Endodermal cell (in vitro differentiated cells): ENCODE data around the gene NUBPL. TPM values are rescaled to one million over a fixed set of nuclear protein-coding genes. Genes with fewer than 3 reads are reported as not detected.

Source experiments
- DNase-seq: peaks from one replicate; pipeline ENCODE4 v3.0.0-alpha.2; 2017
- H3K27ac ChIP-seq: 2 replicates; pipeline ENCODE4 v1.5.1; 2013; ENCODE audit warnings: mild to moderate bottlenecking, low read depth, low read length, moderate library complexity
- H3K27me3 ChIP-seq: 2 replicates; pipeline ENCODE4 v1.6.1; 2013; ENCODE audit warnings: mild to moderate bottlenecking, low read length, moderate library complexity; ENCODE audit not compliant: insufficient read depth, control insufficient read depth, poor library complexity, severe bottlenecking
- H3K36me3 ChIP-seq: 2 replicates; pipeline ENCODE4 v1.7.0; 2013; ENCODE audit warnings: mild to moderate bottlenecking, low read length, moderate library complexity; ENCODE audit not compliant: control insufficient read depth, insufficient read depth
- H3K4me1 ChIP-seq: one replicate; pipeline ENCODE4 v1.7.0; 2013; ENCODE audit warnings: low read length; ENCODE audit not compliant: control insufficient read depth, insufficient read depth
- H3K4me3 ChIP-seq: 2 replicates; pipeline ENCODE4 v1.5.1; 2013; ENCODE audit warnings: mild to moderate bottlenecking, low read length, moderate library complexity
- H3K9ac ChIP-seq: 2 replicates; pipeline ENCODE4 v1.6.1; 2013; ENCODE audit warnings: mild to moderate bottlenecking, low read length, moderate library complexity; ENCODE audit not compliant: poor library complexity, severe bottlenecking; ENCODE audit errors: extremely low read depth
- H3K9me3 ChIP-seq: 2 replicates; pipeline ENCODE4 v1.6.1; 2013; ENCODE audit warnings: mild to moderate bottlenecking, low read length, moderate library complexity; ENCODE audit not compliant: control insufficient read depth
- H3K27ac Mint-ChIP-seq: 2 replicates; pipeline ENCODE4 v1.8.0; 2020; ENCODE audit warnings: mixed read lengths
- H3K27me3 Mint-ChIP-seq: 2 replicates; pipeline ENCODE4 v1.8.0; 2021; ENCODE audit warnings: mild to moderate bottlenecking, mixed read lengths; ENCODE audit not compliant: insufficient read depth
- H3K36me3 Mint-ChIP-seq: 2 replicates; pipeline ENCODE4 v1.8.0; 2020; ENCODE audit warnings: low read depth, mixed read lengths
- H3K4me1 Mint-ChIP-seq: 2 replicates; pipeline ENCODE4 v1.8.0; 2020; ENCODE audit warnings: mixed read lengths
- H3K4me3 Mint-ChIP-seq: 2 replicates; pipeline ENCODE4 v1.8.0; 2020; ENCODE audit warnings: mild to moderate bottlenecking, moderate library complexity, mixed read lengths
- H3K9me3 Mint-ChIP-seq: 2 replicates; pipeline ENCODE4 v1.8.0; 2020; ENCODE audit warnings: mild to moderate bottlenecking, mixed read lengths
- CTCF ChIP-seq: fragments of 200-600 bp; sonication (generic); conservative IDR thresholded peaks from 2 replicates; pipeline ENCODE4 v1.5.0; 2021; ENCODE audit warnings: antibody characterized with exemption, mild to moderate bottlenecking
- WGBS, 2 experiments: methylation state at CpG; one replicate each; pipeline versions ENCODE4 v1.1.5 to v1.1.7; 2013; ENCODE audit warnings: missing lambda C conversion rate in 2 of 2, mixed read lengths in 1 of 2; ENCODE audit not compliant: insufficient coverage in 1 of 2, insufficient read length in 1 of 2; 5-methylcytosine and 5-hydroxymethylcytosine counted together
- total RNA-seq, 2 donors: library from RNA; stranded (reverse); fragmentation: NEBNext Ultra II Directional in 1 of 2; extraction: Animal tissue kit (Norgen Biotek cat#: 25700) in 1 of 2; gene quantifications; 2 replicates in 1 of 2; 3 replicates in 1 of 2; pipeline ENCODE4 v1.2.1, GENCODE V29; 2021

The NUBPL gene
- total RNA-seq, 2 donors from 2014 or later, result 12.2 to 14.0 TPM

DNA sequence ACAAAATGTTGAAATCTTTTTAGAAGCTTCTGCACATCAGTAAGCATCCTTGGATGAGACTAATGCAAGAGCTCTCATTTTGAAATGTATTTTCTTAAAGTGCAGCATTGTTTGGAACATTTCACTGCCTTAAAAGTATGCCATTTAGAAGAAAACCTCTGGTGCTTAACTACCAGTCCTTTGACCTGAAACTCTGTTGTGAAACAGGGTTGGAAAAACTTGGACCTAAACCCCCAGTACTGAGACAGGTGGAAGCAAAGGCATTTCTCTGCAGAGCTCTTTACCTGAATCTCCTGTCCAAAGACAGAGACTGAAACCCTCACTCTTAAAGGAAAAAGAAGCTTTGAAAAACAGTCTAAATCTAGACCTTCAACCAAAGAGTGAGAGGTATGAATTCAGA lies 207.2 kb downstream of the NUBPL start:
- no peaks in the 10 kb centered on the region for H3K4me1 Mint-ChIP-seq
- H3K9me3 ChIP-seq, result no peaks in the 10 kb centered on the region
- H3K27me3 ChIP-seq, result no peaks in the 10 kb centered on the region
- H3K9ac ChIP-seq, result no peak overlapping the region
- no peaks in the 10 kb centered on the region for H3K4me1 ChIP-seq
- no peak overlapping the region for H3K27ac ChIP-seq
- H3K27me3 Mint-ChIP-seq, result no peaks in the 10 kb centered on the region
- H3K9me3 Mint-ChIP-seq, result no peaks in the 10 kb centered on the region
- TF ChIP-seq CTCF, result no peak
- no peaks in the 10 kb centered on the region for H3K36me3 ChIP-seq
- H3K27ac Mint-ChIP-seq, result no peak overlapping the region
- no peaks in the 10 kb centered on the region for H3K36me3 Mint-ChIP-seq
- no peak overlapping the region for H3K4me3 Mint-ChIP-seq
- DNase-seq, result no peak
- H3K4me3 ChIP-seq, result no peak overlapping the region

DNA sequence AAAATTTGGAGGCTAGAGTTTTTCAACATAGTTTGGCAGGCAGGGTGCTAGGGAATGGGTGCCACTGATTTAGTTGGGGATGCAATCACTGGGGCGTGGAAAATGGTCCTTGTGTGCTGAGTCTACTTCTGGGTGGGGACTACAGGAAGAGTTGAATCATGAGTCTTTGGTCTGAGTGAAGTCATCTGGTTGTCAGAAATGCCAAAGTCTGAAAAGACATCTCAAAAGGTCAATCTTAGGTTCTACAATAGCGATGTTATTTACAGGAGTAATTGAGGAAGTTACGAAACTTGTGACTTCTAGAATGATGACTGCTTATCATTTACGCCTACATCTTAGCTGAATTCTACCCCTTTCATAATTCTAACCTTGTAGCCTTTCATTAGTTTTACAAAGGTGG lies 209.1 kb downstream of the NUBPL start:
- Mint-ChIP-seq H3K4me3 (no peak overlapping the region), H3K36me3 (peaks cover 2% of the 10 kb centered on the region), H3K9me3 (no peaks in the 10 kb centered on the region), H3K27me3 (no peaks in the 10 kb centered on the region), H3K27ac (no peak overlapping the region), H3K4me1 (no peaks in the 10 kb centered on the region)
- no peak overlapping the region for H3K4me3 ChIP-seq
- H3K9me3 ChIP-seq, result no peaks in the 10 kb centered on the region
- no peak overlapping the region for H3K27ac ChIP-seq
- no peak for DNase-seq
- no peak for TF ChIP-seq CTCF
- H3K27me3 ChIP-seq, result no peaks in the 10 kb centered on the region
- H3K36me3 ChIP-seq, result no peaks in the 10 kb centered on the region
- H3K4me1 ChIP-seq, result no peaks in the 10 kb centered on the region
- no peak overlapping the region for H3K9ac ChIP-seq
- WGBS, 2 experiments, result 92 to 100% methylated on average over 1 to 4 of the region's 4 CpGs

GRCh38 chr14:31774567-31774966 lies 213.4 kb downstream of the NUBPL start:
- H3K4me1 ChIP-seq, result no peaks in the 10 kb centered on the region
- no peaks in the 10 kb centered on the region for H3K27me3 ChIP-seq
- WGBS, 2 experiments, result 76 to 90% methylated on average over 2 of the region's 2 CpGs
- DNase-seq, result no peak
- H3K4me3 Mint-ChIP-seq, result no peak overlapping the region
- no peak overlapping the region for H3K27ac ChIP-seq
- H3K9me3 Mint-ChIP-seq, result peaks cover 21% of the 10 kb centered on the region
- no peaks in the 10 kb centered on the region for H3K4me1 Mint-ChIP-seq
- H3K36me3 Mint-ChIP-seq, result peaks cover 4% of the 10 kb centered on the region
- no peaks in the 10 kb centered on the region for H3K36me3 ChIP-seq
- H3K27me3 Mint-ChIP-seq, result no peaks in the 10 kb centered on the region
- no peak overlapping the region for H3K27ac Mint-ChIP-seq
- H3K9ac ChIP-seq, result no peak overlapping the region
- TF ChIP-seq CTCF, result no peak
- peaks cover 5% of the 10 kb centered on the region for H3K9me3 ChIP-seq
- H3K4me3 ChIP-seq, result no peak overlapping the region
